Esophagus mucosa (tissue), 1 donor: Measurements from ENCODE around the gene ZBTB24. TPM values are rescaled to one million over a fixed set of nuclear protein-coding genes. Genes with fewer than 3 reads are reported as not detected.
A peak's percentile ranks its signal among the peaks of the same experiment; 100 is the strongest.
"Not testable (repeated sequence)": the region's sequence is repeated elsewhere in the genome, so short reads cannot be mapped to it uniquely, and the experiment has no call there.

Source experiments
- ATAC-seq: fragments of 200-7000 bp; cut with Tn5 transposase; one replicate; pipeline ENCODE4 v1.9.1; 2020
- total RNA-seq: library from RNA; stranded (reverse); gene quantifications from one replicate; pipeline ENCODE4 v1.2.4, GENCODE V29; 2023
- donor health status: DM: yes; HTN: yes; CAD: no.

Gene ZBTB24
- total RNA-seq, 1 donor from 2014 or later: 4.9 TPM

DNA sequence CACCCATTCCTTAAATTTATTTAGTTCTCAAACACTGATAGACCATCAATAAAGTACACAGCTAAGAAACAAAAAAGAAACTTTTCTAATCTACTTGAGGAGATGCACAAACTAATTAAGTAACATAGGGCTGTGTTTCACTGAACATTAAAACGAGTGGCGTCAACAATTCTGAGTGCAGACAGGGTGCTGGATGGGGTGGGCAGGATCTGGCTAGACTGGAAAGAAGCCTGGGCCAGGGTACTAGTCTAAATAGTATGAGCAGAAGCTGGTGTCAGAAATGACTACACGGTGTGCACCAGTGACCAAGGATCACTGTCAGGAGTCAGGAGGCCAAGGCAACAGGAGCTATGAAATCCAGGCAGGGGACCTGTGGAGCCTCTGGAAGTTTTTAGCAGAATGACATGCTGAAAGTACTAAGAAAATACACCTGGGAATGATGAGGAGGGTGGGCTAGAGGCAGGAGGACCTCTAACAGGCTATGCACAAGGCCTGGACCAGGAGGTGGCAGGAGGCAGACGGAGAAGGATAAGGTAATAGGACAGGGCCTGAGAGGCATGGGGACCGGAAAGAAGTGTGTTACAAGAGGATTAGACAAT, 13.3 kb downstream of the ZBTB24 start:
- ATAC-seq: no peak

DNA sequence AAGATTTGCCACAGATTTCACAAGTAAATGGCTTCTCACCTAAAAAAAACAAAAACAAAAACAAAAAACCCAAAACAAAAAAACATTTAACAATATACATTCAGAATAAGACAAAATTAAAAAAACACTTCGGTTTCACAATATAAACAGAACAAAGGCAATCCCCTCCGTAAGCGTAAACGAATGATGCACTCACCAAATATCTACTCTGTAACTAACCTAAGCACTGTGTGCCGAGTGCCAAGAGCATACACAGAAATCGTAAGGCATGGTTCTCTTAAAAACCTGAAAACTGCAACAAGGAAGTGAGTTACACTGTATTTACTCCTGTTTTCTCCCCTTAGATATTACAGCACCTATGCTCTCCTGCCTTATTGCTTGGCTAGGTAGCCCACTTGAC, 15.3 kb downstream of the ZBTB24 start:
- ATAC-seq: no peak

DNA sequence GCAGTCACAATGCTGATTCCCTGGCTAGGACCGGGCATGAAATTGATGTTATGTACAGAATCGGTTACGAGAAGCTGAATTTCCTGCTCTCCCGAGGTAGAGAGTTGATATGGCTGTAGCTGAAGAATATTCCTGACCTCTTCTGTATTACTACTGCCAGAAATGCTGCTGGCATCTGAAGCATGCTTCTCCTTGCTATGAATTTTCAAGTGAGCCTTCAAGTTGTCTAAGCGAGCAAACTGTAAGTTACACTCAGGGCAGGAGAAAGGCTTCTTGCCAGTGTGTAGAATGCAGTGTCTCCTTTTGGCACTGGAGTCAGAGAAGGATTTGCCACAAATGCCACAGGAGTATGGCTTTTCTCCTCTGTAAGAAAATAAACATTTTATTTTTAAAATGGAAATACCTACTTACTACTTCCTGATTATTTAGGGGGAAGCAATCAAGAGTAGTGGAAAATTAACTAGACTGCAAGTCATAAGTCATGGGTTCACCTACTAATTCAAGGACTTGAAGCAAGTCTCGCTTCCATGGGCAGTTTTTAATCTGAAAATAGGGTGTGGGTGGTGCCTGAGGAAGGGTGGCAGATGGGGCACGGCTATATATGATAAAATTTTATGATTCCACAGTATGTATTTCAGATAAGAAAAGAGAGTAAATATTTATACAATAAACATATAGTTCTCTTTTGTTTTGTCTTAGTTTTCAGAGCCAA, 16.7 kb downstream of the ZBTB24 start:
- ATAC-seq: no peak

DNA sequence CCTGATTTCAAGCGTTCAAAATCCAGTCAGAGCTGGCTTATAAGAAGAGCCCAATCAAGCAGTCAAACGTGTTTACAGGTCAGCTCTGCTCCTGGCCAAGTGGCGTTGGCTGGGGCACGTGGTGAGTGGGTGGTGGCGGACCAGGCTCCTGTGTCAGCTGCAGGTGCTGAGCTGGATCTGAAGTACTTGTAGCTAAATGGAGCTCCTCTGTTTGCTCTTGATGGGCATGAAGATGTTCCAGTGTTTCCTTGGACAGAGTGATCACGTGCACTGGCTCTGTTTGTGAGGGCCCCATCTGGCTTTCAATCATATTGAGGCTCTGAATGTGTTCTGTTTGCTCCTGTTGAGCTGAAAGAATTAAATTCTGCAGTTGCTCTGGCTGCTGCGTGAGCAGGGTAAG, 17.2 kb downstream of the ZBTB24 start:
- ATAC-seq: no peak

DNA sequence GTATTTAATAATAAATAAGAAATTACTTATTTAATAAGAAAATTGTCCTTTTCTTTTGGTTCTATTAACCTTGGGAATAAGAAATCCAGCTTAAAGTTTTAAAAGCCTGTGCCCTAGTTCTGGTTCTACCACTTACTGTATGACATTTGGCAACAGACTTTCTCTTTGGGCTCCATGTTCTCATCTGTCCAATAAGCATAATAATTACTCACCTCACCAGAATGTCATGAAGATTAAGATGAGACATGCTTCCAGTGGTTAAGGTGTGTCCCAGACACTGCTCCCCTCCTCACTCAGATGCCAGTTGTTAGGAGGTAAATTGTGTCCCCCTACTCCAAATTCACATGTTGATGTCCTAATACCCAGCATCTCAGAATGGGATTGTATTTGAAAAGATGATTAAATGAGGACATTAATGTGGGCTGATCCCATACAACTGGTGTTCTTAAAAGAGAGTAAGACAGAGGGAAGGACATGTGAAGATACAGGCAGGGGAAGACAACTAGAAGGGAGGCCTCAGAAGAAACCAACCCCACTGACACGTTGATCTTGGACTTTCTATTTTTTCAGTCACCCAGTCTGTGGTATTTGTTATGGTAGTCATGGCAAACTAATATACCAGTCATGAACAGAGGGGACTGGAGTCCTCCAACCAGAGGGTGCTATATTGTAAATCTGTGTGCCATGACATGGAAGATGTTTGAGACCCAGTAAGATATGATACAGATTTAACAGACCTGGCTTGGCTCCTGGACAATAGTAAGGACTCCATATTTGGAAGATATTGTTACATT, 21.1 kb downstream of the ZBTB24 start:
- peak; percentile 91 for ATAC-seq

DNA sequence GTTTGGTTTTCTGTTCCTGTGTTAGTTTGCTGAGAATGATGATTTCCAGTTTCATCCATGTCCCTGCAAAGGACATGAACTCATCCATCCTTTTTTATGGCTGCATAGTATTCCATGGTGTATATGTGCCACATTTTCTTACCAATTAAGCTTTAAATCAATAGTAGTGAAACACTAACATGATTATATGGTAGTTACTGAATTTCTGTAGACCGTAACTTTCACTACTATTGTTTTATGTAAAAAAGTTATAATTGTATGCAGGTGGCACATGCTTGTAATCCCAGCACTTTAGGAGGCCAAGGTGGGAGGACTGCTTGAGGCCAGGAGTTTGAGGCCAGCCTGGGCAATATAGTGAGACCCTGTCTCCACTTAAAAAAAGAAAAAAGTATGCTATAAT, 21.8 kb downstream of the ZBTB24 start:
- not testable (repeated sequence) for ATAC-seq

DNA sequence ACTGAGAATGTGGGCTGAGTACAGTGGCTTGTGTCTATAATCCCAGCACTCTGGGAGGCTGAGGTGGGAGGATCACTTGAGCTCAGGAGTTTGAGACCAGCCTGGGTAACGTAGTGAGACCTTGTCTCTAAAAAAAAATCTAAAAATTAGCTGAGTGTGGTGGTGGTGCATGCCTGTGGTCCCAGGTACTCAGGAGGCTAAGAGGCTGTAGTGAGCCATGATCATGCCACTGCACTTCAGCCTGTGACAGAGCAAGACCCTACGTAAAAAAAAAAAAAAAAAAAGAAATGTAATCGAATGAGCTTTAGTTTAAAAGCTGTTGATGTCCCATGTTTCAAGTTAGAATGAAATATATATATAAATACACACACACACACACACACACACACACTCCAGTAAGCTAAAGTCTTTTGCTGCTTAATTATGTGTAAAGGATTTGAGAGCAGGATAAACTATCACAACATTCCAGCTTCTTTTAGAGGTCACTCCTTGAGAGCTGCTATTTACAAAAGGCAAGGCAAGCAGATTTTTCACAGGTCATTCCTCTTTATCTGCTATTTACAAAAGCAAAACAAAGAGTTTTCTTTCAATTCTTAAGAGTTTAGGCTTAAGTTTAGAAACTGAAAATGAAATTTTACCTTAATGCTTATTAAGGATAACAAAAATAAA, 22.7 kb downstream of the ZBTB24 start:
- ATAC-seq: no peak

DNA sequence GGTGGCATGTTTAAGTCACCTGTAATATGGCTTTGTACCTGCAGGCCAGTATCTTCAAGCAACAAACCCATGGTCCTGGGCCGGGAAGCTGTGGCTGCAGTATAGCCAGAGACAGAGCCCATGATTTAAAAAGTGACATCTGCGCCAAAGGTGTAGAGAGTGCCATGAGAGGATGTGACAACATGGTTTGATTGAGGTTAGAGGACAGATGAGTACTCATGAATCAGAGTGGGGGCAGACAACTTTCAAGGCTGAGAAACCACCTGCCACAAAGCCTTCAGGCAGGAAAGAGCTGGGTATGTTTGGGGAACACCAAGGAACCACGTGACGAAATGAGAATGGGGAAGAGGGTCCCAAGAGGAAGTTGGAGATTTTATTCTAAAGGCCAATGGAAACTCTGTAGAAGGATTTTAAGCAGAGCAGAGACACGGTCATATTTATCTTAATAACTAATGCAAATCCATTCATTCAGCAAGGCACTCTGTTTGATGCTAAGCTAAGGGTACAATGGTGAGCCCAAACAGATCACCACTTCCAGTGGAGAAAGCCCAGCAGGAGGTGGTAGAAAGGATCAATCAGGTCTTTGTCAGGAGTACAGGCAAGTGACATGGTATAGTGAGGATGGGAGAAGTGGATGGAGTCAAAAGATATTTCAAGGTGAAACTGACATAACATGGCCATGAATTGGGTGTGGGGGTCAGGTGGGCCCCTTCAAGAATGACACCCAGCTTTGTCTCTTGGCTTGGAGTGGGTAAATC, 24.1 kb downstream of the ZBTB24 start:
- ATAC-seq: no peak

DNA sequence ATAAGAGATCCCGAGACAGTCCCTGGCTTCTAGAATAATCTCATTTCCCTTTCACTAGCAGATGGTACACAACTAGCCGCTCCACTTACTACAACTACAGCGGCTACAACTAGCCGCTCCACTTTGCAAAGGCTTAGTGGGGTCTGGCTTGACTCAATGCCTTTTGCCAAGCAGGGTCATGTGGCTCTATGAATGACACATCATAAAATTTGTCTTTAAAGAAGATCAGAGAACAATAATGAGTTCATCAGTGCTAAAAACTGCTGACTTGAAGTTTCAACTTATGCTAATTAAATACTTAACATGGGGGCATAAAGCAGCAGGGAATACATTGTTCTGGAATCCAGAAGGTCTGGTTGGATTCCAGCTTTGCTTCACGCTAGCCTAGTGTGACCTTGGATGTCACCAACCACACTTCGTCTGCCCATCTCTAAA, 25.4 kb downstream of the ZBTB24 start:
- no peak for ATAC-seq

DNA sequence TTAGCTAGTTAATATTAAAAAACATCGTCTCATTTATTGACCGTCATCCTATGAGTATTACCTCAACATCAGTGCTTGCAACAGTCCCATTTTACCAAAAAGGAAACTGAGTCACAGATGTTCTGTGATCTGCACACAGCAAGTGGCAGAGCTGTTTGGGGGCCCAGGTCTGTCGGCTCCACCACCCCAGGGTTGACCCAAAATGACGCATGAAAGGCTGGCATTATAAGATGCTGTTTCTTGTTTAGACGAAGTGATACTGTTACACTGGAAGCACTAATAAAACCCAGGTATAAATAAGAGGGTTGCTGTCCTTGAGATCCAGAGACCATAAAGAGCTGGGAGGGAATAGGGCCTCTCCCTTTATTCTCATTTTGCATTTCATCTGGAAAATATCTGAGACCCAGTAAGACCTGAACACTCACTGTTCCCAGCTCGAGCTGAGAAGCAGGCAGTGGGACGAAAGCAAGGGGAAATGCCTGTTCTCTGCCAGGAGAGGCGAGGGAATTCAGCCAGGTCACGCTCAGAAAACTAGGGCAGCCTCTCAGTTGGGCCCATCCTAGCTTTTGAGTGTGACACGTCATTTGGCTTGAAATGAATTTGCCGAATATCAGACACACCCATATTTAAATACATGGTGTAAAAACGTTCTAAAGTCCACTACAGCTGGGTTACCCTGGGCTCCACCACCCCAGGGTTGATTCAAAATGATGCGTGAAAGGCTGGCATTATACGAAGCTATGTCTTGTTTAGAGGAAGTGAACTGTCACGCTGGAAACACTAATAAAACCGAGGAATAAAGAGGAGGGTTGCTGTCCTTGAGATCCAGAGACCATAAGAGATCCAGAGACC, 26.1 kb downstream of the ZBTB24 start:
- ATAC-seq: peak; percentile 27

DNA sequence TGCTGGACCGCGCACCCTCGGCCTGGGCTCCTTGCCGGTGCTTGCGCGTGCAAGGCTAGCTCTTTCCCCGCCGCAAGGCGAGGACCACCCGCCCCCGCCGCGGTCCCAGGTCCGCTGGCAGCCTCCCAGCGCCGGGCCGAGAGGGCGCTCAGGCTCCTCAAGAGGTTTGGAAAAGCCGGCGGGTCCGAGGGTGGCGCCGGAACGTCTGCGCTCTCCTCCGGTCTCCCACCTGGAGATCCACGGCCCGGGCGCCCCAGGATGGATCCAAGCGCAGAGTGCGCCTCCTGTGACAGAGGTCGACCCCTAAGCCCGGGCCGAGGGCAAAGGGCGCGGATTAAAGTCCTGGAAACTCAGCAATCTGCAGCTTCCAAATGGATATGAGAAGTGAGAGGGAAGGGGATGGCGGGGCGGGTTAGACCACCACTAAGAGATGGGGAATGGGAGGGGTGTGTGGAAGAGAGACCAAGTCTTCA, 26.9 kb downstream of the ZBTB24 start:
- peak; percentile 3 for ATAC-seq

DNA sequence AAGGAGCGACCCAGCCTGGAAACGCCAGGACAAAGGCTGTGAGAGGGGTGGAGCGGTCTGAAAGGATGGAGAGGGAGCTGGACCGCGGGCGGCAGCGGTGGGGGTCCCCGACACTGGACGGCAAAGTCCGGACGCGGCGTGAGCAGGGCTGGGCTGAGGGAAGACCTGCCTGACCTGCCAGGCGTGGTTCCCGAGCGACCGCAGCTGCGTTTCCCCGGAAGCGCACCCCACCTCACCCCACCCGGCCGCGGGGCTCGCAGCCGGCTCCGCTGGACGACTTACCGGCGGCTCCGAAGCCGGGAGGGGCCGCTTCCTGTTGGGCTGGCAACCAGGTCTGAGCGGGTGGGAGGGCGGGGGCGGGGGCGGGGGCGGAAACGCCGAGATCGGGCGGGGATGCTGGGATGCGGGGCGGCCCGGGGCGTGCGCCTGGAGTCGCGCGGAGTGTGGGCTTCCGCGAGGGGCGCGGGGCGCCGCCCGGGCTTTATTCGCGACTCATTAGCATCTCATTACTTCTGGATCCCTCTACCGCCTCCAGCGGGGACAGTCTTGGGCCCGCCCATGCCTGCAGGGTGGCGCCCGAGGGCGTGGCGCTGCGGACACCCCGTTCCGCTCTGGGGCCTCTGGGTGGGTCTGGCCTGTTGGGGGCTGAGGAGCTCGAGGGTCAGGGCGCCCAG, 27.4 kb downstream of the ZBTB24 start, which contains the start of gene MICAL1:
Gene MICAL1 (minus strand): TSS at position 336 of the 674 bp plus-strand sequence. CDS start 1,576 bp downstream, outside the sequence.
- ATAC-seq: peak; percentile 67

DNA sequence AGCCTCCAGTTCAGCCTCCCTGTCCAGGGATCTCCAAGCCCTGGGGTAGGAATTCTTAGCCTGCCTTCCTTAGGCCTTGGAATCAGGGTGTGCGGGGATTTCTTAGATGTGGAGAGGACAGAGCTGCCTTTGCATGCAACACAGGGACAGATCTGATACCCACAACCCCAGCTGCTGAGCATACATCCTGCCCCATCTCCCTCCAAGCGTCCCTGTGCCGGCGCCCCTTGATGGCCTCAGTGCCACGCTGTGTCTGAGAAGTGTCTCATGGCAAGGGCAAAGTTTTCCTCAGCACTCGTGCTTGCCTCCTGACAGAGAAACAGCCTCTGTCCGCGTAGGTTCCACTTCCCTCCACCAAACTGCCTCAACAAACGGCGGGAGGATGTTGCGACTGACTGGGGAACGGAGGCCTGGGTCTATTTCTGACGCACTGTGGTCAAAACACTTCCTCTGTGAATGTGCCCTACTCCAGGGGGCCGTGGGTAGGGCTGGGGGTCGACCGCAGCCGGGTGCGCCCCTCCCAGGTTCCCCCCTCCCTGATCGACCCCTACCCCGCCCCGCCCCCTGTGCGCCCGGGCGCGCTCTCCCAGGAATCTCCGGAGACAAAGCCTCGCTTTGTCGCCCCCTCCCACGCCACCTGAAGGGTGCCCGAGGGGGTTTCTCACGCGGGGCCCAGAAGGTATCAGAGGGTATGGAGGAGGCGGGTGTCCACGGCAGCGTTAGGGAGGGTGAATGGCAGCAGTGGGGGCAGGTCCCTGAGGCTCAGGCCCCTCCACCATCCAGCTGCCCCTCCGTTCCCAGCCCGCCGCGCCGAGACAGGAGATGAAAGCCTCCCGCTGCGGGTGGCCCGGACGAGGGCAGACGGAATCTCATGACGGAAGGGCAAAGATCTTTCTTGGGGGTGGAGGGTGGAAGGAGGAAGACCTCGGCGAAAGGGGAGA, 28.3 kb downstream of the ZBTB24 start:
- ATAC-seq: peak; percentile 15

DNA sequence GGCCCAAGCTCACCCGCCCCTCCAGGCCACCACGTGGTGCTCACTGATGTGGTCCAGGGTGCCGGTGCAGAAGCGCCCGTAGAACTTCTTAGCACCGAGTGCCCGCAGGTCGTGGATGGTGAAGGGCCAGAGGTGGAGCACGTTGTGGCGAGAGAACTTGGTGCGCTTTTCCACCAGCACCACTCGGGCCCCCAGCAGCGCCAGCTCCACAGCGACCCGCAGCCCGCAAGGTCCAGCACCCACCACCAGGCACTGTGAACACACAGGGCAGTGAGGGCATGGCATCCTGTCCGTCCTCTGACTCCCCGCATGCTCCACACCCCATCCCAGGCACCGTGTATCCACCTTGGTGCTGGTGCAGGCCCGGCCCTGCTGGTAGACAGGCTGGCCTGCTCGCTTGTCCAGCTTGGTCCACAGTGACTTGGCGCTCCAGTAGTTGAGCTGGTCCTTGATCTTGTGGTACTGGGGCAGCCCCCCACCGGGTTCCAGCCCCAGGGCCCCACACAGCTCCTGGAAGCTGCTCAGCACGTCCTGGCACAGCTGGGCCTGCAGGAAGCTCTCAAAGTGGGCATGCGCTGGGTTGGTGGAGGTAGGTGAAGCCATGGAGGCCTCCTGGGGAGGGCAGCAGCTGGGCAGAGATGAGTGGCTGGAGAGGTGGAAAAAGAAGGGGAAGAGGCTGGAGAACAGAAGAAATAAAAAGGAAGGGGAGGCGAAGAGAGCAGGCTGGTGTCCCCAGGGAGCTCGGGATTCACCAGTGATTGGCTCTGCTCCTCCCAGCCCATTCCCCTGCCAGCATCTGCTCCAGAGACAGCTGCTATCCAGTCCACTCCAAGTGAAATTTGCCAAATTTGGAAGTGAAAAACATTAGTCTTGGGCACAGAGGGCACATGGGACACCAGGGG, 29.2 kb downstream of the ZBTB24 start:
- ATAC-seq: no peak

DNA sequence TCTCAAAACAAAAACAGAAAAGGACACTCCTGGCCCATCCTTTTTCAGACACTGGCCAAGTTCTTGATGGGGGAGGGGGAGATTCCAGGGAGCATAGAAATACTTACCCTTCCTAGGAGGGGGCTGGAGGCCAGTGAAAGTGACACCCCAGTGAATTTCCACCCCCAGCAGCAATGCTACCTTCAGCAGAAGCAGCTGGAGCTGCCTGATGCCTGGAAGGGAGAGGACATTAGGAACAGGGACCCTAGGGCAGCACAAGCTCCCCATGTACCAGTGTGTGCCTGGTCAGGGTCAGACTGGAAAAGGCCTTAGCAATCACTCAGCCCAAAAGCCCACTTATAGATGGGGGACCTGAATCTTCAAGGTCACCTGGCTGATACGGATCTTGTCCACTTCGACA, 29.9 kb downstream of the ZBTB24 start:
- ATAC-seq: no peak

DNA sequence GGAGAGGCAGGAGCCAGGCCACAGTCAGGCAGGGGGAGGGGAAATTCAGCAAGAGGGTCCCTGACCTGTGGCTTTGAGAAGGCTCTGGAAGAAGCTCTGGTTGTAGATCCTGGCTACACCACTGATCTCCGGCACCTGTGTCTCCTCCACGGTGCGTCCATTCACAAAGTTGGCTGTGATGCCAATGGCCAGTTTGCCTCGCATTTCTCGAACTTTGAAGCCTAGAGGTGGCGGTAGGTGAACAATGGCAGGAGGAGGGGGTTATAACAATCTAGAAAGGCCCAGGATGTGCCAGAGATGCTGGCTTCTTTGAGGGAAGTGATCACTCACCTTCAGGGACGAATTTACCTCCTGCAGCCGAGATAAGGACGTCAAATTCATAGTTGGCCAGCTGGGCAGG, 30.8 kb downstream of the ZBTB24 start:
- ATAC-seq: no peak

DNA sequence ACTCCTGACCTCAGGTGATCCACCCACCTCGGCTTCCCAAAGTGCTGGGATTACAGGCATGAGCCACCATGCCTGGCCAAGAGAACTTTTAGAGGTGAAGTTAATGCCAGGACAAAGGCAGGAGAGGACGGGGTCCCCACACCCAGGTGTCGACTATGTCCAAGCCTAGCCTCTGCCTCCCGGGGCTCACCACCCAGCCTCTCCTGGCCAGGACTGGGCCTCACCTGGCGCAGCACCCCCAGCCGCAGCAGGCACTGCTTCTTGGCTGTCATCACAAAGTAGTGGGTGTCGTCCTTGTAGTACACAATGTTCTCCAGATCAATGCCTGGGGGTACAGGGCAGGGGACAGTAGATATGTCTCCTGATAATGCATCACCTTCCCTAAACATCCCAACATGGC, 31.6 kb downstream of the ZBTB24 start:
- no peak for ATAC-seq

DNA sequence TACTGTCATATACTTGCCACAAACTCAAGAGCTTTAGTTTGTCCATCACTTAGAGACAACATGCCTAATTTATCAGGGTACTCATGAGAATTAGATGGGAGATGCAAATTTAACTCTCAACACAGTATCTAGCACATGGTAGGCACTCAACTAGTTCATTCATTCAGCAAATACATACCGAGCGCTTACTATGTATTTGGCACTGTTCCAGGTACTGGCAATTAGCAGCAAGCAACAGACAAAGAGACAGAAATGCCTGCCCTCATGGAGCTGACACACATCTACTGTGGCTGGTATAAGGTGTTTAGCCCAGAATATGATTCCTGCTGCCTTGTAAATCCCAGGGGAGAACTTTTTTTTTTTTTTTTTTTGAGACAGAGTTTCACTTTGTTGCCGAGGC, 32.2 kb downstream of the ZBTB24 start:
- ATAC-seq: no peak
